GM18520 (cell line): ENCODE results near the gene TDRD9.

ENCODE experiments used
- ATAC-seq: cut with Tn5 transposase; IDR thresholded peaks from one replicate; pipeline ENCODE4 v1.9.1; 2021; ENCODE audit not compliant: unreplicated experiment

Gene TDRD9

GRCh38 chr14:104066719-104067295 lies 138.6 kb downstream of the TDRD9 start:
- no peak for ATAC-seq

- no peak for ATAC-seq
Measured at GRCh38 chr14:104069541-104069940, 141.3 kb downstream of the TDRD9 start.

- no peak for ATAC-seq
Measured at GRCh38 chr14:104072586-104072985, 144.3 kb downstream of the TDRD9 start.

- no peak for ATAC-seq
Measured at GRCh38 chr14:104073764-104074163, 145.5 kb downstream of the TDRD9 start.

- ATAC-seq = no peak
Measured at GRCh38 chr14:104075530-104076151, 147.4 kb downstream of the TDRD9 start.

GRCh38 chr14:104076743-104077142 lies 148.5 kb downstream of the TDRD9 start:
- ATAC-seq = no peak

- peak; percentile 83 for ATAC-seq
Measured at GRCh38 chr14:104078031-104078455, 149.8 kb downstream of the TDRD9 start.

GRCh38 chr14:104080376-104081260 lies 152.4 kb downstream of the TDRD9 start:
- no peak for ATAC-seq

GRCh38 chr14:104081261-104081835 lies 153.1 kb downstream of the TDRD9 start:
- no peak for ATAC-seq

- ATAC-seq = no peak
Measured at GRCh38 chr14:104081951-104082464, 153.8 kb downstream of the TDRD9 start.

- no peak for ATAC-seq
Measured at GRCh38 chr14:104082807-104083206, 154.6 kb downstream of the TDRD9 start.

- no peak for ATAC-seq
Measured at GRCh38 chr14:104084251-104085002, 156.2 kb downstream of the TDRD9 start.

- ATAC-seq = no peak
Measured at GRCh38 chr14:104085032-104085888, 157.0 kb downstream of the TDRD9 start, which contains the start of gene ASPG. ASPG (plus strand) TSS chr14:104085700; CDS start chr14:104085771, 71 bp downstream.

GRCh38 chr14:104085889-104086201 lies 157.6 kb downstream of the TDRD9 start:
- ATAC-seq = no peak

- no peak for ATAC-seq
Measured at GRCh38 chr14:104086210-104086660, 158.0 kb downstream of the TDRD9 start.

GRCh38 chr14:104086661-104087461 lies 158.6 kb downstream of the TDRD9 start:
- ATAC-seq = no peak

GRCh38 chr14:104087505-104087904 lies 159.2 kb downstream of the TDRD9 start:
- no peak for ATAC-seq

GRCh38 chr14:104087981-104088850 lies 160.0 kb downstream of the TDRD9 start:
- ATAC-seq = no peak
